ENCODE results near the gene TRPM5.

DNA sequence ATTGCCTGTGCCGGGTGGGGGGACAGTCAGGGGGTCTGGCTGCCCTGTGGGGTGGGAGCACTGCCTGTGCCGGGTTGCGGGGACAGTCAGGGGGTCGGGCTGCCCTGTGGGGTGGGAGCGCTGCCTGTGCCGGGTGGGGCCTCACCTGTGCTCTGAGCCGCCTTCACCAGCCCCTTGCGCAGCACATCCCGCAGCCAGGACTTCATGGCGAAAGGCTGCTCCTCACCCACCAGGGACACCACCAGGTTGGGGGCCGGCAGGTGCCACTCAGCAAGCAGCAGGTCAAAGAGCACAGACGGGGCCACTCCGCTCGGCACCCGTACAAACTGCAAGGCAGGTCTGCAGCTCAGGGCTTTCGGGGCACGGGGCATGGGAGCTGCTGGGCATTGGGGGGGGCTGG lies 22.3 kb downstream of the TRPM5 start:
- TF ChIP-seq POLR2A (IDR thresholded peaks at IDR 0.05) (no peak), CTCF (IDR thresholded peaks at IDR 0.05) (no peak)
